SK-N-SH treated with all-trans-retinoic acid at 6 μM for 48 hours (cell line): ENCODE measurements around the gene SLC13A5.

Experiments used
- ATAC-seq: fragments of 200-7000 bp; cut with Tn5 transposase; 3 replicates; pipeline ENCODE4 v1.9.1; 2020; ENCODE audit warnings: mild to moderate bottlenecking, moderate library complexity
- ARNTL ChIP-seq: fragments of 450-650 bp; formaldehyde crosslinking; IDR thresholded peaks from 2 replicates; pipeline ENCODE4 v1.5.0; 2020; ENCODE audit warnings: low read depth, mild to moderate bottlenecking, moderate library complexity, borderline replicate concordance
- BACH2 ChIP-seq: fragments of 250-450 bp; sonication (Bioruptor Pico); IDR thresholded peaks from 2 replicates; pipeline ENCODE4 v1.9.0; 2021; ENCODE audit warnings: mild to moderate bottlenecking, borderline replicate concordance
- CSDC2 ChIP-seq: fragments of 250-450 bp; sonication (Bioruptor Pico); IDR thresholded peaks from 2 replicates; pipeline ENCODE4 v1.5.0; 2020; ENCODE audit warnings: mild to moderate bottlenecking, moderate library complexity
- CSRNP3 ChIP-seq: fragments of 250-450 bp; sonication (Bioruptor Pico); IDR thresholded peaks from 2 replicates; pipeline ENCODE4 v1.5.1; 2021; ENCODE audit warnings: mild to moderate bottlenecking, moderate library complexity
- ESRRG ChIP-seq: fragments of 250-450 bp; sonication (Bioruptor Pico); IDR thresholded peaks from 2 replicates; pipeline ENCODE4 v1.6.1; 2021; ENCODE audit warnings: mild to moderate bottlenecking
- GLIS3 ChIP-seq: fragments of 250-450 bp; sonication (Bioruptor Pico); IDR thresholded peaks from 2 replicates; pipeline ENCODE4 v1.5.0; 2020; ENCODE audit warnings: mild to moderate bottlenecking, moderate library complexity
- ISL1 ChIP-seq: fragments of 250-450 bp; sonication (Bioruptor Pico); IDR thresholded peaks from 2 replicates; pipeline ENCODE4 v2.1.2; 2022; ENCODE audit warnings: mild to moderate bottlenecking, moderate library complexity
- OSR1 ChIP-seq: fragments of 250-450 bp; sonication (Bioruptor Pico); IDR thresholded peaks from 2 replicates; pipeline ENCODE4 v1.8.0; 2022; ENCODE audit warnings: moderate library complexity, mild to moderate bottlenecking, inconsistent platforms
- PATZ1 ChIP-seq: fragments of 250-450 bp; sonication (Bioruptor Pico); IDR thresholded peaks from 2 replicates; pipeline ENCODE4 v1.8.0; 2020; ENCODE audit warnings: mild to moderate bottlenecking, moderate library complexity, borderline replicate concordance
- POU6F1 ChIP-seq: fragments of 250-450 bp; sonication (Bioruptor Pico); IDR thresholded peaks from 2 replicates; pipeline ENCODE4 v1.8.0; 2021; ENCODE audit warnings: low read depth, mild to moderate bottlenecking, moderate library complexity, borderline replicate concordance
- SNAI2 ChIP-seq: fragments of 250-450 bp; sonication (Bioruptor Pico); IDR thresholded peaks from 2 replicates; pipeline ENCODE4 v1.5.0; 2020; ENCODE audit warnings: mild to moderate bottlenecking, moderate library complexity
- TCF4 ChIP-seq: fragments of 250-450 bp; sonication (Bioruptor Pico); IDR thresholded peaks from 2 replicates; pipeline ENCODE4 v1.8.0; 2021; ENCODE audit warnings: mild to moderate bottlenecking, moderate library complexity, borderline replicate concordance
- TOX ChIP-seq: fragments of 250-450 bp; sonication (Bioruptor Pico); IDR thresholded peaks from 2 replicates; pipeline ENCODE4 v1.8.0; 2021; ENCODE audit warnings: mild to moderate bottlenecking, moderate library complexity, borderline replicate concordance
- TSHZ2 ChIP-seq: fragments of 250-450 bp; sonication (Bioruptor Pico); IDR thresholded peaks from 2 replicates; pipeline ENCODE4 v1.5.0; 2020; ENCODE audit warnings: mild to moderate bottlenecking, moderate library complexity
- ZC3H10 ChIP-seq: fragments of 250-450 bp; sonication (Bioruptor Pico); IDR thresholded peaks from 2 replicates; pipeline ENCODE4 v1.5.1; 2021; ENCODE audit warnings: mild to moderate bottlenecking, moderate library complexity
- ZFP3 ChIP-seq: fragments of 250-450 bp; sonication (Bioruptor Pico); IDR thresholded peaks from 2 replicates; pipeline ENCODE4 v1.5.0; 2020; ENCODE audit warnings: mild to moderate bottlenecking, moderate library complexity
- ZNF565 ChIP-seq: fragments of 450-650 bp; formaldehyde crosslinking; conservative IDR thresholded peaks from 2 replicates; pipeline ENCODE4 v1.5.0; 2020; ENCODE audit warnings: low read depth, mild to moderate bottlenecking, moderate library complexity
- ZNF70 ChIP-seq: fragments of 450-650 bp; formaldehyde crosslinking; IDR thresholded peaks from 2 replicates; pipeline ENCODE4 v1.5.0; 2020; ENCODE audit warnings: mild to moderate bottlenecking, moderate library complexity
- ZNF8 ChIP-seq: fragments of 450-650 bp; formaldehyde crosslinking; IDR thresholded peaks from 2 replicates; pipeline ENCODE4 v1.5.0; 2020; ENCODE audit warnings: mild to moderate bottlenecking, moderate library complexity
- TF ChIP-seq, protein P1 (sequence below): fragments of 250-450 bp; sonication (Bioruptor Pico); IDR thresholded peaks from 2 replicates; pipeline ENCODE4 v1.5.1; 2020; ENCODE audit warnings: low read depth, mild to moderate bottlenecking, moderate library complexity

SLC13A5 gene

DNA sequence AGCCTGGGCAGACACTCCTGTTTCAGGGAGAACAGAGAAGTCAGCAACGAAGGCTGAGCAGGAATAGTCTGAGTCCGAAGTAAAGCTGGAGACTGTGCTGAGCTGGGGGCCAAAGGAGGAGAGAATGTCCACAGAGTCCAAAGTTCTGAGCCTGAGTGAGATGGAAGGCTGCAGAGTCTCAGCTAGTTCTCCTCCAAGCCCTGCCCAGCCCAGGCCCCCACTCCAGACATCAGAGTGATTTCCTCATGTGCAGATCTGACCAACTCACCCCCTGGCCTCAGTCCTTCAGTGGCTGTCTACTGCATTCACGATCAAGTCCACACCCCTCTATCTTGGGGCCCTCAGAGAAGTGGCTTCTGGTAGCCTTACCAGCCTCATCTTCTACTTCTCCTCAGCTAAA lies 21.6 kb downstream of the SLC13A5 start:
- TF ChIP-seq ESRRG (no peak), ZNF565 (CRISPR knock-in tag) (no peak), BACH2 (CRISPR knock-in tag) (no peak), OSR1 (CRISPR knock-in tag) (no peak), ISL1 (CRISPR knock-in tag) (no peak)
- no peak for ATAC-seq

DNA sequence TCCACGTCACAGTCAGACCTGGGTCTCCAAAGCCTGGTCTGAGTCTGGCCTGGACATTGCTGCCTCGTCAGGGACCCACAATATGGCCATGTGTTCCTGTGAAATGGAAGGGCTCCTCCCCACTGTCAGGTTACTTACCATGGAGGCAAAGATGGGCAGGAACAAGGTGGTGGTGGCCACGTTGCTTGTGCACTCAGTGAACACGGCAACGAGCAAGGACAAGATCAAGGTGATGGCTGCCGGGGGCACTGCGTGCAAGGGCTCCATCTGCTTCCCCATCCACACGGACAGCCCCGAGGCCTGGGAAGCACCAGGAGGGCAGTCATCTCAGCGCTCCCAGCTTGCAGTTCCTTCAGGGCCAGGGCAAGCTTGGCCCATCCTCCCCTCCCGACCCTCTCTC lies 22.5 kb downstream of the SLC13A5 start:
- TF ChIP-seq ARNTL (CRISPR knock-in tag): no peak
- TF ChIP-seq SNAI2 (CRISPR knock-in tag): no peak
- no peak for TF ChIP-seq BACH2 (CRISPR knock-in tag)
- no peak for TF ChIP-seq GLIS3 (CRISPR knock-in tag)
- TF ChIP-seq ZNF8 (CRISPR knock-in tag): no peak
- TF ChIP-seq, all 23 proteins: peak for 0
- ATAC-seq: no peak

- no peak for ATAC-seq
- TF ChIP-seq TSHZ2: no peak
- no peak for TF ChIP-seq ISL1 (CRISPR knock-in tag)
- TF ChIP-seq GLIS3 (CRISPR knock-in tag): no peak
- TF ChIP-seq ZC3H10: no peak
- no peak for TF ChIP-seq PATZ1 (CRISPR knock-in tag)
- TF ChIP-seq ZNF8 (CRISPR knock-in tag): no peak
- no peak for TF ChIP-seq OSR1 (CRISPR knock-in tag)
- no peak for TF ChIP-seq BACH2 (CRISPR knock-in tag)
- TF ChIP-seq, protein P1, sequence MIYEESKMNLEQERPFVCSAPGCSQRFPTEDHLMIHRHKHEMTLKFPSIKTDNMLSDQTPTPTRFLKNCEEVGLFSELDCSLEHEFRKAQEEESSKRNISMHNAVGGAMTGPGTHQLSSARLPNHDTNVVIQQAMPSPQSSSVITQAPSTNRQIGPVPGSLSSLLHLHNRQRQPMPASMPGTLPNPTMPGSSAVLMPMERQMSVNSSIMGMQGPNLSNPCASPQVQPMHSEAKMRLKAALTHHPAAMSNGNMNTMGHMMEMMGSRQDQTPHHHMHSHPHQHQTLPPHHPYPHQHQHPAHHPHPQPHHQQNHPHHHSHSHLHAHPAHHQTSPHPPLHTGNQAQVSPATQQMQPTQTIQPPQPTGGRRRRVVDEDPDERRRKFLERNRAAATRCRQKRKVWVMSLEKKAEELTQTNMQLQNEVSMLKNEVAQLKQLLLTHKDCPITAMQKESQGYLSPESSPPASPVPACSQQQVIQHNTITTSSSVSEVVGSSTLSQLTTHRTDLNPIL (CRISPR knock-in tag): no peak
- TF ChIP-seq ZFP3 (CRISPR knock-in tag): no peak
- TF ChIP-seq TOX (CRISPR knock-in tag): no peak
- TF ChIP-seq CSRNP3: no peak
- TF ChIP-seq ZNF70 (CRISPR knock-in tag): no peak
- TF ChIP-seq POU6F1: no peak
- TF ChIP-seq TCF4 (CRISPR knock-in tag): no peak
- TF ChIP-seq ZNF565 (CRISPR knock-in tag): no peak
- no peak for TF ChIP-seq CSDC2 (CRISPR knock-in tag)
Observed at GRCh38 chr17:6688944-6689343, 24.2 kb downstream of the SLC13A5 start.

GRCh38 chr17:6686026-6686425 lies 27.1 kb downstream of the SLC13A5 start:
- ATAC-seq: no peak

More at GRCh38 chr17:6686026-6686425, 27.1 kb downstream of the SLC13A5 start:
- TF ChIP-seq ARNTL (CRISPR knock-in tag) (no peak), ZC3H10 (no peak), ISL1 (CRISPR knock-in tag) (no peak), POU6F1 (no peak)
